Suppressor macrophage treated with lipopolysaccharide for 1 hour (primary cell): ENCODE measurements around the gene ALDH3A2.
A peak's percentile ranks its signal among the peaks of the same experiment; 100 is the strongest.
"Not testable (repeated sequence)": the region's sequence is repeated elsewhere in the genome, so short reads cannot be mapped to it uniquely, and the experiment has no call there.

Experiments used
- DNase-seq, 3 donors: peaks; one replicate each; pipeline ENCODE4 v3.0.0-alpha.2; 2020 to 2022

The ALDH3A2 gene

GRCh38 chr17:19683117-19683516 is 34.6 kb downstream of the ALDH3A2 start:
- no peak for DNase-seq

- DNase-seq: not testable (repeated sequence)
These were observed 36.5 kb downstream of the ALDH3A2 start for GRCh38 chr17:19684909-19685580.

- DNase-seq: peak in 2 of 3 donors; percentile 18 to 45
These were observed 38.0 kb downstream of the ALDH3A2 start for GRCh38 chr17:19686400-19687090.

- no peak for DNase-seq
These were observed 53.7 kb downstream of the ALDH3A2 start for GRCh38 chr17:19702217-19702641.

GRCh38 chr17:19703106-19703827 is 54.7 kb downstream of the ALDH3A2 start:
- DNase-seq: no peak

- DNase-seq: no peak
These were observed 55.5 kb downstream of the ALDH3A2 start for GRCh38 chr17:19703828-19704613.

- DNase-seq: no peak
These were observed 56.6 kb downstream of the ALDH3A2 start for GRCh38 chr17:19705201-19705600.

- no peak for DNase-seq
These were observed 57.5 kb downstream of the ALDH3A2 start for GRCh38 chr17:19705771-19706770.

GRCh38 chr17:19706791-19707727 is 58.5 kb downstream of the ALDH3A2 start:
- DNase-seq: no peak

GRCh38 chr17:19707728-19708221 is 59.2 kb downstream of the ALDH3A2 start:
- DNase-seq: no peak

- DNase-seq: no peak
These were observed 60.1 kb downstream of the ALDH3A2 start for GRCh38 chr17:19708431-19709175.

- no peak for DNase-seq
These were observed 61.3 kb downstream of the ALDH3A2 start for GRCh38 chr17:19709841-19710240.

GRCh38 chr17:19712436-19713004 is 64.0 kb downstream of the ALDH3A2 start:
- DNase-seq: no peak

- no peak for DNase-seq
These were observed 64.9 kb downstream of the ALDH3A2 start for GRCh38 chr17:19713462-19713861.

- DNase-seq: no peak
These were observed 65.4 kb downstream of the ALDH3A2 start for GRCh38 chr17:19713901-19714361.

- peak in 1 of 3 donors; percentile 12 for DNase-seq
These were observed 66.2 kb downstream of the ALDH3A2 start for GRCh38 chr17:19714542-19715411.

GRCh38 chr17:19716108-19717030 is 67.8 kb downstream of the ALDH3A2 start, which contains the start of gene SLC47A2:
SLC47A2 (minus strand) TSS chr17:19716584; CDS start chr17:19716555, 29 bp downstream.
- peak in 1 of 3 donors; percentile 12 for DNase-seq
